Suppressor macrophage treated with lipopolysaccharide for 1 hour (primary cell): ENCODE data around the gene PSG7.
"Not testable (repeated sequence)": the region's sequence is repeated elsewhere in the genome, so short reads cannot be mapped to it uniquely, and the experiment has no call there.

Experiments
- DNase-seq, 3 donors: peaks; one replicate each; pipeline ENCODE4 v3.0.0-alpha.2; 2020 to 2022

PSG7 gene

GRCh38 chr19:42937107-42937506 is at the start of gene PSG7:
Gene PSG7, minus strand, starts transcription at chr19:42937207. Its CDS starts 131 bp downstream, at chr19:42937076.
- DNase-seq, result not testable (repeated sequence)

- DNase-seq, result no peak
Observed at GRCh38 chr19:42985588-42985987, 48.6 kb upstream of the PSG7 start.

- DNase-seq, result not testable (repeated sequence)
Observed at GRCh38 chr19:42982111-42982510, 45.1 kb upstream of the PSG7 start.

GRCh38 chr19:42971451-42971850 is 34.4 kb upstream of the PSG7 start:
- not testable (repeated sequence) for DNase-seq

- no peak for DNase-seq
Observed at GRCh38 chr19:42965176-42965575, 28.2 kb upstream of the PSG7 start.

- no peak for DNase-seq
Observed at GRCh38 chr19:42961119-42961518, 24.1 kb upstream of the PSG7 start.

- not testable (repeated sequence) for DNase-seq
Observed at GRCh38 chr19:42952126-42952525, 15.1 kb upstream of the PSG7 start.

- DNase-seq, result not testable (repeated sequence)
Observed at GRCh38 chr19:42951476-42951875, 14.5 kb upstream of the PSG7 start.

- peak in 2 of 3 donors; percentile 4 to 13 for DNase-seq
Observed at GRCh38 chr19:42942187-42942789, 5.3 kb upstream of the PSG7 start.

- not testable (repeated sequence) for DNase-seq
Observed at GRCh38 chr19:42934726-42935125, 2.3 kb downstream of the PSG7 start.

GRCh38 chr19:42934183-42934582 is 2.8 kb downstream of the PSG7 start:
- not testable (repeated sequence) for DNase-seq

GRCh38 chr19:42933412-42933811 is 3.6 kb downstream of the PSG7 start:
- not testable (repeated sequence) for DNase-seq

- DNase-seq, result peak in 1 of 3 donors; percentile 2
Observed at GRCh38 chr19:42932485-42933101, 4.4 kb downstream of the PSG7 start.

- peak in 2 of 3 donors; percentile 7 to 20 for DNase-seq
Observed at GRCh38 chr19:42930214-42930613, 6.8 kb downstream of the PSG7 start.

GRCh38 chr19:42928896-42929295 is 8.1 kb downstream of the PSG7 start:
- no peak for DNase-seq

GRCh38 chr19:42926781-42927180 is 10.2 kb downstream of the PSG7 start:
- no peak for DNase-seq

GRCh38 chr19:42923106-42923505 is 13.9 kb downstream of the PSG7 start:
- peak; percentile 27 to 54 (median 42) for DNase-seq

GRCh38 chr19:42920971-42921370 is 16.0 kb downstream of the PSG7 start:
- DNase-seq, result not testable (repeated sequence)

- no peak for DNase-seq
Observed at GRCh38 chr19:42919757-42920079, 17.3 kb downstream of the PSG7 start.

- DNase-seq, result not testable (repeated sequence)
Observed at GRCh38 chr19:42919070-42919756, 17.8 kb downstream of the PSG7 start.

GRCh38 chr19:42918377-42919069 is 18.5 kb downstream of the PSG7 start:
- DNase-seq, result not testable (repeated sequence)

- DNase-seq, result not testable (repeated sequence)
Observed at GRCh38 chr19:42917634-42918033, 19.4 kb downstream of the PSG7 start, which contains the start of gene PSG6. Gene PSG6, minus strand, starts transcription at chr19:42917894. Its CDS starts 102 bp downstream, at chr19:42917792.

- DNase-seq, result not testable (repeated sequence)
Observed at GRCh38 chr19:42916931-42917330, 20.1 kb downstream of the PSG7 start.
